ENCODE measurements around the gene YARS2. TPM values are rescaled to one million over a fixed set of nuclear protein-coding genes. Genes with fewer than 3 reads are reported as not detected.

Gene YARS2
- 24.8 to 32.6 TPM (median 30.5 TPM) in 5 replicates for total RNA-seq (2022; extraction: Qiagen RNA extraction; ENCODE audit: low read depth)

GRCh38 chr12:32755654-32756475, at the start of gene YARS2:
TSS of gene YARS2 (minus strand) at chr12:32755897. CDS start at chr12:32755874, 23 bp downstream.

Other genes with a start within 250 kb of the YARS2 start
- gene DNM1L, start 76.6 kb downstream of the YARS2 start, total RNA-seq (2022; extraction: Qiagen RNA extraction; ENCODE audit: low read depth) = 44.2 to 61.1 TPM (median 55.7 TPM) in 5 replicates
- gene PKP2, start 140.9 kb upstream of the YARS2 start, total RNA-seq (2022; extraction: Qiagen RNA extraction; ENCODE audit: low read depth) = 4.9 to 6.1 TPM (median 5.8 TPM) in 5 replicates

All from A549 treated with GW870086 at 1 μM for 4 hours (cell line).